NOMO-1 treated with dmso at 0.1 percent for 144 hours (cell line): ENCODE data around the gene OR10T2.
"Not testable (repeated sequence)": the region's sequence is repeated elsewhere in the genome, so short reads cannot be mapped to it uniquely, and the experiment has no call there.

ENCODE experiments used
- DNase-seq: peaks from one replicate; lab custom pipeline; 2025; ENCODE audit not compliant: unreplicated experiment; lab: John Stamatoyannopoulos, UW

The OR10T2 gene

GRCh38 chr1:158398818-158399514, at the start of gene OR10T2:
Gene OR10T2 (minus strand): TSS chr1:158399466. CDS start chr1:158399466, 0 bp downstream.
- DNase-seq, result no peak

- no peak for DNase-seq
These were observed 46.1 kb upstream of the OR10T2 start for GRCh38 chr1:158445376-158445775.

GRCh38 chr1:158434741-158435140, 35.5 kb upstream of the OR10T2 start:
- no peak for DNase-seq

GRCh38 chr1:158430163-158430562, 30.9 kb upstream of the OR10T2 start:
- peak; percentile 66 for DNase-seq

GRCh38 chr1:158426137-158426536, 26.9 kb upstream of the OR10T2 start, which contains the start of gene OR10K2:
Gene OR10K2 (minus strand): TSS chr1:158426237. CDS start chr1:158420866, 5,371 bp downstream.
- DNase-seq, result no peak

GRCh38 chr1:158425027-158425426, 25.8 kb upstream of the OR10T2 start:
- peak; percentile 14 for DNase-seq

GRCh38 chr1:158422212-158422611, 22.9 kb upstream of the OR10T2 start:
- no peak for DNase-seq

GRCh38 chr1:158417586-158417985, 18.3 kb upstream of the OR10T2 start:
- DNase-seq, result no peak

- DNase-seq, result no peak
These were observed 15.5 kb upstream of the OR10T2 start for GRCh38 chr1:158414651-158415345.

GRCh38 chr1:158407092-158407491, 7.8 kb upstream of the OR10T2 start:
- no peak for DNase-seq

- no peak for DNase-seq
These were observed 1.6 kb upstream of the OR10T2 start for GRCh38 chr1:158400871-158401270.

GRCh38 chr1:158396646-158397045, 2.6 kb downstream of the OR10T2 start:
- DNase-seq, result no peak

GRCh38 chr1:158393476-158393875, 5.8 kb downstream of the OR10T2 start:
- DNase-seq, result no peak

- DNase-seq, result no peak
These were observed 8.2 kb downstream of the OR10T2 start for GRCh38 chr1:158391099-158391498.

GRCh38 chr1:158390331-158390730, 8.9 kb downstream of the OR10T2 start:
- no peak for DNase-seq

GRCh38 chr1:158374860-158375259, 24.4 kb downstream of the OR10T2 start:
- DNase-seq, result peak; percentile 4

GRCh38 chr1:158374101-158374500, 25.2 kb downstream of the OR10T2 start:
- DNase-seq, result not testable (repeated sequence)

- DNase-seq, result no peak
These were observed 27.9 kb downstream of the OR10T2 start for GRCh38 chr1:158371188-158371953.

GRCh38 chr1:158366783-158367182, 32.5 kb downstream of the OR10T2 start:
- DNase-seq, result no peak

GRCh38 chr1:158362941-158363340, 36.3 kb downstream of the OR10T2 start:
- no peak for DNase-seq

GRCh38 chr1:158362482-158362881, 36.8 kb downstream of the OR10T2 start:
- no peak for DNase-seq

- no peak for DNase-seq
These were observed 41.8 kb downstream of the OR10T2 start for GRCh38 chr1:158357441-158357840.
